Measurements from ENCODE around the gene PRDX5.

DNA sequence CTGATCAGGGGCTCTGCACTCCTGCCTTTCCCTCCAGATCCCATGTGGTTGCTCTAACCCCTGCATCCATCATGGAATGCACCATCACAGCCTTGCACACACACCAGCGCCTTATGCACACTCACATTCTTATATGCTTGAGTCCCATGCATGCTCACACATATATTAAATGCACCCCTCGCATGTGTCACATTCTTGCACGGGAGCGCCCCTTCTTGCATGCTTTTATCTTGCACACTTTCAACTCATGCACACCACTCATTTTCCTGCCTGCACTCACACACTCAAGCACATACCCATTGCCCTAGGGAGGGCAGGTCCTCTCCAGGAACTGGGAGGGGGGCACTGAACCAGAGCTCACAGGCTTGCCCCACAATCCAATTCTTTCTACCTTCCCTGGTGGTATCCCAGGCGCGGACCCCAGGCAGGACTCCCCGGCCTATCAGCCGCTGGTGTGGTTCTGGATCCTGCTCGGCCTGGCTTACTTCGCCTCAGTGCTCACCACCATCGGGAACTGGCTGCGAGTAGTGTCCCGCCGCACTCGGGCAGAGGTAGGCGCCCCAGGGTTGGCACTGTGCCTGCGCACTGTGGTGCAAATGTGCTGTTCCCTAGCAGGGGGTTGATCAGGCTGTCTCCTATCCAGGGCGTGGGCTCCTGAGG is 20.1 kb upstream of the PRDX5 start:
- TF ChIP-seq, protein P1, sequence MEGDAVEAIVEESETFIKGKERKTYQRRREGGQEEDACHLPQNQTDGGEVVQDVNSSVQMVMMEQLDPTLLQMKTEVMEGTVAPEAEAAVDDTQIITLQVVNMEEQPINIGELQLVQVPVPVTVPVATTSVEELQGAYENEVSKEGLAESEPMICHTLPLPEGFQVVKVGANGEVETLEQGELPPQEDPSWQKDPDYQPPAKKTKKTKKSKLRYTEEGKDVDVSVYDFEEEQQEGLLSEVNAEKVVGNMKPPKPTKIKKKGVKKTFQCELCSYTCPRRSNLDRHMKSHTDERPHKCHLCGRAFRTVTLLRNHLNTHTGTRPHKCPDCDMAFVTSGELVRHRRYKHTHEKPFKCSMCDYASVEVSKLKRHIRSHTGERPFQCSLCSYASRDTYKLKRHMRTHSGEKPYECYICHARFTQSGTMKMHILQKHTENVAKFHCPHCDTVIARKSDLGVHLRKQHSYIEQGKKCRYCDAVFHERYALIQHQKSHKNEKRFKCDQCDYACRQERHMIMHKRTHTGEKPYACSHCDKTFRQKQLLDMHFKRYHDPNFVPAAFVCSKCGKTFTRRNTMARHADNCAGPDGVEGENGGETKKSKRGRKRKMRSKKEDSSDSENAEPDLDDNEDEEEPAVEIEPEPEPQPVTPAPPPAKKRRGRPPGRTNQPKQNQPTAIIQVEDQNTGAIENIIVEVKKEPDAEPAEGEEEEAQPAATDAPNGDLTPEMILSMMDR (IDR thresholded peaks at IDR 0.05), result no peak
- no peak for TF ChIP-seq POLR2A (IDR thresholded peaks at IDR 0.05)
- TF ChIP-seq POLR2AphosphoS5 (IDR thresholded peaks at IDR 0.05), result no peak
- TF ChIP-seq EP300 (IDR thresholded peaks at IDR 0.05), result no peak
